Measurements from ENCODE around the gene CDHR5.

The CDHR5 gene

GRCh38 chr11:595400-595799, 29.4 kb downstream of the CDHR5 start:
- no peak overlapping the region for H3K4me3 ChIP-seq (ENCODE audit: low read depth, low read length)
- TF ChIP-seq CTCF (IDR thresholded peaks at IDR 0.05; ENCODE audit: low read depth, low read length, missing control alignments), result no peak
- DNase-seq (ENCODE audit: low read depth), result no peak
- in situ Hi-C loops (cut with HindIII; ENCODE audit: low sequenced_read_pairs), result no loop called here

- TF ChIP-seq CTCF (IDR thresholded peaks at IDR 0.05; ENCODE audit: low read depth, low read length, missing control alignments), result no peak
- H3K4me3 ChIP-seq (ENCODE audit: low read depth, low read length), result no peak overlapping the region
- in situ Hi-C loops (cut with HindIII; ENCODE audit: low sequenced_read_pairs), result no loop called here
- no peak for DNase-seq (ENCODE audit: low read depth)
Measured at GRCh38 chr11:593347-593746, 31.4 kb downstream of the CDHR5 start.

GRCh38 chr11:592918-593317, 31.8 kb downstream of the CDHR5 start:
- DNase-seq (ENCODE audit: low read depth), result no peak
- H3K4me3 ChIP-seq (ENCODE audit: low read depth, low read length), result no peak overlapping the region
- TF ChIP-seq CTCF (IDR thresholded peaks at IDR 0.05; ENCODE audit: low read depth, low read length, missing control alignments), result no peak
- in situ Hi-C loops (cut with HindIII; ENCODE audit: low sequenced_read_pairs), result no loop called here

GRCh38 chr11:592501-592900, 32.3 kb downstream of the CDHR5 start:
- TF ChIP-seq CTCF (IDR thresholded peaks at IDR 0.05; ENCODE audit: low read depth, low read length, missing control alignments), result no peak
- no peak overlapping the region for H3K4me3 ChIP-seq (ENCODE audit: low read depth, low read length)
- in situ Hi-C loops (cut with HindIII; ENCODE audit: low sequenced_read_pairs), result no loop called here
- no peak for DNase-seq (ENCODE audit: low read depth)

- no peak overlapping the region for H3K4me3 ChIP-seq (ENCODE audit: low read depth, low read length)
- no peak for DNase-seq (ENCODE audit: low read depth)
- no peak for TF ChIP-seq CTCF (IDR thresholded peaks at IDR 0.05; ENCODE audit: low read depth, low read length, missing control alignments)
- in situ Hi-C loops (cut with HindIII; ENCODE audit: low sequenced_read_pairs), result no loop called here
Measured at GRCh38 chr11:590997-591396, 33.8 kb downstream of the CDHR5 start.

GRCh38 chr11:589798-590197, 35.0 kb downstream of the CDHR5 start:
- H3K4me3 ChIP-seq (ENCODE audit: low read depth, low read length), result no peak overlapping the region
- TF ChIP-seq CTCF (IDR thresholded peaks at IDR 0.05; ENCODE audit: low read depth, low read length, missing control alignments), result no peak
- DNase-seq (ENCODE audit: low read depth), result no peak
- in situ Hi-C loops (cut with HindIII; ENCODE audit: low sequenced_read_pairs), result no loop called here

GRCh38 chr11:587978-588380, 36.8 kb downstream of the CDHR5 start:
- in situ Hi-C loops (cut with HindIII; ENCODE audit: low sequenced_read_pairs), result no loop called here
- no peak for TF ChIP-seq CTCF (IDR thresholded peaks at IDR 0.05; ENCODE audit: low read depth, low read length, missing control alignments)
- no peak overlapping the region for H3K4me3 ChIP-seq (ENCODE audit: low read depth, low read length)
- no peak for DNase-seq (ENCODE audit: low read depth)

Measured in astrocyte of the cerebellum (primary cell).